ENCODE measurements around the gene GALNT6.

The GALNT6 gene

DNA sequence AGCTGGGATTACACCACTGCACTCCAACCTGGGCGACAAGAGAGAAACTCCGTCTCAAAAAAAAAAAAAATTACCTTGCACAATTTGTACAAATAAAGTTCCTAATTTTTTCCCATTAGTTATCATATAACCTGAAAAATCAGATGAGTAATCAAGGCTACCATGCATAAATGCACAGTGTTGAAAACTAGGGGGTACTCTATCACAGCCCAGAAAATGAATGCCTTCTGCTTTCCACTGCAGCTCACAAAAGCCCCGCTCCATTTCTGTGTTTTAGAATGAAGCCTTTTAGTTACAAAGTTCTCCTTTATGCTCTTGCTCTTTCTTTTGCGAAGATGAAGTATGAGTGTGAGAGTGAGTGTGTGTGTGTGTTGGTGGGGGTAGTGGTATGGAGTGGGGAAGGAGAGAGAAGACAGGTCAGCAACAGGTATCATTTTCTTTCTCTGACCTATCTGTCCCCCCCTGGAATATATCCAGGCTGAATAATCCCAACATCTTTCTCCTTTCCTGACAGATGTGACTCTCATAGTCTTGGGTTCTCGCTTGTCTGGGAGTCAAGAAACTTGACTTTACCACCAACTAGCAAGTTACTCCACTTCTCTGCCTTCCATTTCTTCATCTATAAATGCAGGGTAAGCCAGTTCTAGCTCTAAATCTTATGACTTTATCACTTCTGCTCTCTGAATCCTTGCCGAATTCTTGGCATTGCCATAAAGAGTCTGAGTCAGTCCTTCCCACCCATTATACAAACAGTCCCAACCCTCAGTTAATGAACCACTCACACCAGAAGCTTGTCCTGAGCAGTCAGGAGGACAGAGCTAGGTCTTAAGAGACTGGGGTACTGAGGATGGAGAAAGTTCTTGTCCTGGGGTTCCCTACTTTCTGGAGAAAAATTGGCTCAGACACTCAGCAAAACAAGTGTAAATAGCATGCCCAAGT is 83.3 kb downstream of the GALNT6 start:
- no peaks in the 10 kb centered on the region for H3K9me3 ChIP-seq (ENCODE audit: control insufficient read depth, insufficient read depth, low read length)
- H3K9me2 ChIP-seq (replicated peaks; ENCODE audit: control insufficient read depth, low read length), result no peaks in the 10 kb centered on the region
- H3K27me3 ChIP-seq (ENCODE audit: control insufficient read depth, low read length), result peaks cover 14% of the 10 kb centered on the region
- H3K79me2 ChIP-seq (ENCODE audit: control insufficient read depth, low read length), result no peaks in the 10 kb centered on the region
- no peak overlapping the region for H3K4me2 ChIP-seq (ENCODE audit: low read length)
- no peaks in the 10 kb centered on the region for H4K20me1 ChIP-seq (ENCODE audit: control insufficient read depth, insufficient read depth, low read depth, low read length)
- TF ChIP-seq, protein P1, sequence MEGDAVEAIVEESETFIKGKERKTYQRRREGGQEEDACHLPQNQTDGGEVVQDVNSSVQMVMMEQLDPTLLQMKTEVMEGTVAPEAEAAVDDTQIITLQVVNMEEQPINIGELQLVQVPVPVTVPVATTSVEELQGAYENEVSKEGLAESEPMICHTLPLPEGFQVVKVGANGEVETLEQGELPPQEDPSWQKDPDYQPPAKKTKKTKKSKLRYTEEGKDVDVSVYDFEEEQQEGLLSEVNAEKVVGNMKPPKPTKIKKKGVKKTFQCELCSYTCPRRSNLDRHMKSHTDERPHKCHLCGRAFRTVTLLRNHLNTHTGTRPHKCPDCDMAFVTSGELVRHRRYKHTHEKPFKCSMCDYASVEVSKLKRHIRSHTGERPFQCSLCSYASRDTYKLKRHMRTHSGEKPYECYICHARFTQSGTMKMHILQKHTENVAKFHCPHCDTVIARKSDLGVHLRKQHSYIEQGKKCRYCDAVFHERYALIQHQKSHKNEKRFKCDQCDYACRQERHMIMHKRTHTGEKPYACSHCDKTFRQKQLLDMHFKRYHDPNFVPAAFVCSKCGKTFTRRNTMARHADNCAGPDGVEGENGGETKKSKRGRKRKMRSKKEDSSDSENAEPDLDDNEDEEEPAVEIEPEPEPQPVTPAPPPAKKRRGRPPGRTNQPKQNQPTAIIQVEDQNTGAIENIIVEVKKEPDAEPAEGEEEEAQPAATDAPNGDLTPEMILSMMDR (IDR thresholded peaks at IDR 0.05; ENCODE audit: low read depth, low read length, poor library complexity, severe bottlenecking), result no peak
- TF ChIP-seq EZH2phosphoT487 (IDR thresholded peaks at IDR 0.05; ENCODE audit: borderline replicate concordance, low read length), result no peak
- H3K36me3 ChIP-seq (ENCODE audit: control insufficient read depth, low read length), result no peaks in the 10 kb centered on the region
- H3F3A ChIP-seq (ENCODE audit: control insufficient read depth, insufficient read depth), result no peaks in the 10 kb centered on the region
- no peaks in the 10 kb centered on the region for H3K4me1 ChIP-seq (ENCODE audit: control insufficient read depth, low read length)
- H3K27ac ChIP-seq (ENCODE audit: low read depth, low read length), result no peak overlapping the region
- no peak overlapping the region for H3K4me3 ChIP-seq (ENCODE audit: low read length)

DNA sequence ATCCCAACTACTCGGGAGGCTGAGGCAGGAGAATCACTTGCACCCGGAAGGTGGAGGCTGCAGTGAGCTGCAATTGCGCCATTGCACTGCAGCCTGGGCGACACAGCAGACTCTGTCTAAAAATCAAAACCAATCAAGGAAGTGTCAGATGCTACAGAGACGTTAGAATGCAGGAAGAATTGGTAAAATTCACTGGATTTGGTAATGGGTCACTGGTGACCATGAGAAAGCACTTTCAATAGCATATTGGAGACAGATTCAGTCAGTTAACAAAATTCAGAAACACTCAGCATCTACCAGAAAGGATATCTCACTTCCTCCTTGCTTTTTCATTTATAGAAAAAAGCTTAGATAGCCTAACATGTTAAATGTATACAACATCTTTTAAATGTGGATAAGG is 84.7 kb downstream of the GALNT6 start:
- H3K9me3 ChIP-seq (ENCODE audit: control insufficient read depth, insufficient read depth, low read length), result no peaks in the 10 kb centered on the region
- H3F3A ChIP-seq (ENCODE audit: control insufficient read depth, insufficient read depth), result no peaks in the 10 kb centered on the region
- H4K20me1 ChIP-seq (ENCODE audit: control insufficient read depth, insufficient read depth, low read depth, low read length), result no peaks in the 10 kb centered on the region
- H3K36me3 ChIP-seq (ENCODE audit: control insufficient read depth, low read length), result no peaks in the 10 kb centered on the region
- no peak overlapping the region for H3K27ac ChIP-seq (ENCODE audit: low read depth, low read length)
- H3K79me2 ChIP-seq (ENCODE audit: control insufficient read depth, low read length), result no peaks in the 10 kb centered on the region
- H3K4me2 ChIP-seq (ENCODE audit: low read length), result no peak overlapping the region
- H3K27me3 ChIP-seq (ENCODE audit: control insufficient read depth, low read length), result peaks cover 24% of the 10 kb centered on the region
- H3K4me1 ChIP-seq (ENCODE audit: control insufficient read depth, low read length), result no peaks in the 10 kb centered on the region
- H3K4me3 ChIP-seq (ENCODE audit: low read length), result no peak overlapping the region
- TF ChIP-seq EZH2phosphoT487 (IDR thresholded peaks at IDR 0.05; ENCODE audit: borderline replicate concordance, low read length), result no peak
- TF ChIP-seq, protein P1 (IDR thresholded peaks at IDR 0.05; ENCODE audit: low read depth, low read length, poor library complexity, severe bottlenecking), result no peak
- H3K9me2 ChIP-seq (replicated peaks; ENCODE audit: control insufficient read depth, low read length), result no peaks in the 10 kb centered on the region

All from DOHH2 (cell line).